CD4-positive, alpha-beta T cell treated with Interleukin-10 for 1 hour (primary cell): ENCODE results near the gene MYOM1.
"Not testable (repeated sequence)": the region's sequence is repeated elsewhere in the genome, so short reads cannot be mapped to it uniquely, and the experiment has no call there.

Source experiments
- DNase-seq: peaks from one replicate; pipeline ENCODE4 v3.0.0-alpha.2; 2020

Gene MYOM1

DNA sequence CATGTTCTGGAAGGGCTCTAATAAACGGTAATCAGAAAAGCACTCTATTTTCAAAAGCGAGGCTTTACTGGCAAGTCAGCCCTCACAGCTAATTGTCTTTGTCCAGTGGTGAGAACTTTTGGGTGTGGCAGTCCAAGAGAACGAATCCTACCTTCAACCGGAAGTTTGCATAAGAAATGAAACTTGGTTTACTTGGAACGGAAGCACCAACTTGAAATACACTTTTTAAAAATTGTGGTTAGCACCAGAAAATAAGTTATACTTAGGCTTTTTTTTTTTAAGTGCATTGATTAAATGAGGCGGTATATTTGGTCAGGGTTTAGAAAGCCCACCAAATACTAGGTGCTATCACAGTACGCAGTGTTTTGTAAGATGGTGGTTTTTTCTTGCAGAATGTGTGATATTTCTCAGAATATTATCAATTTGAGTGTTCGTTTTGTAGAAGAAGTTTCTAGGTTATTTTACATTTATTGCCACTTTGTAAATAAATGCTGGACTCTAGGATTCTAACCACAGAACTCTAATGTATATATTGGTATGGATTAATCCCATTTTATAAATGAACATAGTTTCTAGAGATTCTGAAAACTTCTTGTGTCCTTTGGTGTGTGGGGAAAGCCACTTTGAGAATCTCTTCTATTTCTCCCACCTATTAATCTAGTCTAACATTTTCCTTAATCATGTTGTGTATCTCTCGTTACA is 29.0 kb upstream of the MYOM1 start:
- DNase-seq: peak; percentile 68

DNA sequence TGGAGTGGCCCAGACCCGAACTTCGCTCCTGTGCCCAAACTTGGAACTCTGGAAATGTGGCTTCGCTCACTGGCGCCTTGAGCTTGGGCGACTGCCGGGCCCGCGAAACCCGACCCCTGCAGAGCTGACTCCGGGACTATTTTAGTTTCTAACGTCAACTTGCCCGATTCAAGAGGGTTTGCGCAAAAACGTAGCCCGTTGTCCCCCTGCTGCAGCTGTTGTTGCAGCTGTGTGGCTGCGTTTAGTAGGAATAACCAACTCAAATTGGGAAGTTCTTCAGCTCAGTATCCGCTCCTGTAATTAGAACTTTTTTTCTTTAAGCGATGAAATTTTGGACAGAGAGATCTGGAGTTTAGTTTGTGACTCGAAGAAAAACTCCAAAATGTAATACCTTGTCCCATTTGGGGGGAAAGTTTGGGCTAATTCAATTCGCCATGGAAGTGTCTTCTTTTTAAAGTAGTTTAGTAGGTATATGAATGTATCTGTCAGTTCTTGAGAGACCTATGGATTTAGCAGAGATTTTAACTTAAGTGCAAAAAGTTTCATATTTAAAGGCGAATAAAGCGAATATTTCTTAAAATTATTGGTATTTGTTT is 28.4 kb upstream of the MYOM1 start:
- no peak for DNase-seq

DNA sequence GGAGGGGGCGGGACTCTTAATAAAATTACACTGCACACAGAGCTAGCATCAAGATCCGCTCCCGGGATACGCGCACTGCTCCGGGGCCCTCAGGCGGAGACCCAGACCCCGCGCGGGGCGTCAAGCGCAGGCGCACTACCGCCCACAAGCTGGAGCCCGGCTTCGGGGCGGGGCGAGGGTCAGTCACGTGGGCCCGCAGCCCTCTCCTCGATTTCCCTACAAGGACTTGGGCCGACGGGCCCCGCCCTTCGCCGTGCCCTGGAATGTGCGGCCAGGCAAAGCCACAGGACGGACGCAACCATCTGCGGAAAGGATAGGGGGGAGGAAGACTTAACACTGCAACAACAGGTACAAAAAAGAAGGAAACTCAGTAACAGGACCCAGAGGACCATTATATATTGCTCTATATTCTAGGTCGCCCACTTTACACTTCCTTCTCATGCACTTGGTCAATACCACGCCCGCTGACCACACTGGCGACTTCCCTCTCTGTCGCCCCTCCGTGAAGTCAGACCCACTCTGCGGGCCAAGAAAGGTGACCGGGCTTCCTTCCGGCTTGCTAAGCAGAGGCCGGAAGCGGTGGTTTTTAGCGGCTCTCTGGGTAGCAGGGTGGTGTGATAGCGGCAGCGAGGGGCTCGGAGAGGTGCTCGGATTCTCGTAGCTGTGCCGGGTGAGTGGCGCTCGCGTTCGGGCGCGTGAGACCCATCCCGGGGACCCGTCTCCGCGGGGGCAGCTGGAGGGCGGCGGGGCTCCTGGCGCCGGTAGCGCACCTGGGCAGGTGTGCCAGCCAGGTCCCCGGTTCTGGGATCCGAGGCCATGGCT is 27.7 kb upstream of the MYOM1 start, which contains the start of gene MYL12A:
MYL12A (plus strand) TSS at position 562 of the 822 bp plus-strand sequence. CDS start 5,447 bp downstream, outside the sequence.
- peak; percentile 93 for DNase-seq

DNA sequence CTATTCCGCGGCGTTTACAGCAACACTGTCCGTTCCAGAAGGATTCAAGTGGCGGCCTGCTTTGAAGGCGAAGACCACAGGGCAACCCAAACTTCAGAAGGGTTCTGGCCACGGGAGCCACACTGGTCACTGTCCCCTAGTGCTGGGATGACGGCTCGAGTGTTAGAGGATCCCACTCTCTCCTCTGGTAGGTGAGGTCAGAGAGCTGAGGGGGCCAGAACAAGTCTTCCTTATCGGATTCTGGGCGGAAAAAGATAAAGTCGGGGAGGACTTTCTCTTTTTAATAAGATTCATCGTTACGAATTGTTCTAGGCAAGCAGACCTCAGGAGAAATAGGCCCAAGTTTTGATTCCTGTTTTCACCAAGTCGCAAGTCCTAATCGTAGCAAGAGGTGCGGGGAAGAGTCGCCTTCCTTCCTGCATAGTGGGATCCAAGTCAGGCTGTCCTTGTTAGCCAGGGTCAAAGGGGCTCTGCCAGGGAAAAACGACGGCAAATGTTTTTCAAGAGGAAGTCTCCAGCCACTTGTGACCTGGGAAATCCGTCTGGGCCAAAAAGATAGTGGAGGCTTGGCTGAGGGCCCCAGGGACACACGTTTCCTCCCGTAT is 27.0 kb upstream of the MYOM1 start:
- no peak for DNase-seq

DNA sequence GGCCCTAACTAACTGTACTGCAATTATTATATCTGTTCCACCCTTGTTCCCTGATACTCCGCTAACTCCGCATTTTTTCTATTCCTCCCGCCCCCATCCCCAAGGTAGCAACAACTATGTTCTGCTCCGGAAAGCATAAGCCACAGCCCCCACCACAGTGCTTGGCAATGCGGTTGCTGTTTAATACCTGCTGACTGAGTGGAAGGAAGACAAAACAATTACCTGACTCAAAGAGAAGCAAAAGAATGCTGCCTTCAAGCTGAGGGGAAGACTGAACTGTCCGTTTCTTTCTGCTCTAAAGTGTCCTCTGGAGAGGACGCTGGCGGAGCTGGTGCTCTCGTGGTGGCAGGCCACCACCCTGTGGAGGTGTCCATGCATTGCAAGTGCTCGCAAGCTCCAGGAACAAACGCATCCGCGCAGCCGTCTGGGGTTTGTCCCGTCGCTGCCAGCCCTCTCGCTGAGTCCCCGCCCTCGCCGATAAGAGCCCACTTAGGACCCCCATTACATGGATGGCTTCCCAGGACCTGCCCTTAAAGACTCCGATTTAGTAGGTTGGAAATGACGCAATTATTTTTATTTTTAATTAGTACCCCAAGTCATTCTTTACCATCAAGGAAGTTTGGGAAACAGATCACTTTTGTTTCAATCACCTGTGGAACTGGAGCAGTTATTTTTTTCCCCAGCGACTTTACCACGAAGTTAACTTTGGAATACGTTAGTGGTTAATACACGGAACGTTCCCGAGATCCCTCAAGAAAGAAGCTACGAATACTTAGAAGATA is 26.3 kb upstream of the MYOM1 start:
- peak; percentile 82 for DNase-seq

DNA sequence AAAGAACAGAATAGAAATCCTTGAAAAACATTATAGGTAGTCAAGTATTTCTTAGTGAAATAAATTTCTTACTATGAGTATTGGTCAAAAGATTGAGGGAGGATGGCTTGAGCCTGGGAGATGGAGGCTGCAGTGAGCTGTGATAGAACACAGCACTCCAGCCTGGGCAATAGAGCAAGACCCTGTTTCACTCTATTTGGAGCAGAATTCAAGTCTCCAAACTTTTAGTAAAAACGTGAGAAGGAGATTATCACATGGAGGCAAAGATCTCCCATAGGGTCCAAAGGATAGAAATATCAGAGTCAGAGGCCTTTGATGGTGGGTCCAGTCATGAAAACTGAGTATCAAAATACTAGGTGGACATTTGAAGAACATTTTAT is 25.4 kb upstream of the MYOM1 start:
- no peak for DNase-seq

DNA sequence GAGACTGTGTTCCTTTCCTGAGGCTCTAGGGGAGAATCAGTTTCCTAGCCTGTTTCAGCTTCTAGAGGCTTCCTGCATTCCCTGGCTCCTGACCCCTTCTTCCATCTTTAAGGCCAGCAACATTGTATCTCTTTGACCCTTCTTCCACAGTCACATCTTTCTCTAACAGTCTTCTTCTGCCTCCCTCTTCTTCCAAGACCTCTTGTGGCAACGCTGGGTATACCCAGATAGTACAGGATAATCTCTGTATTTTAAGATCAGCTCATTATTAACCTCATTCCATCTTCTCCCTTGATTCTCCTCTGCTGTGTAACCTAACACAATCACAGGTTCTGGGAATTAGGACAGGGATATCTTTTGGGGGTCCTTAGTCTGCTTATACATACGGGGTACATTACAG is 19.0 kb upstream of the MYOM1 start:
- DNase-seq: no peak

DNA sequence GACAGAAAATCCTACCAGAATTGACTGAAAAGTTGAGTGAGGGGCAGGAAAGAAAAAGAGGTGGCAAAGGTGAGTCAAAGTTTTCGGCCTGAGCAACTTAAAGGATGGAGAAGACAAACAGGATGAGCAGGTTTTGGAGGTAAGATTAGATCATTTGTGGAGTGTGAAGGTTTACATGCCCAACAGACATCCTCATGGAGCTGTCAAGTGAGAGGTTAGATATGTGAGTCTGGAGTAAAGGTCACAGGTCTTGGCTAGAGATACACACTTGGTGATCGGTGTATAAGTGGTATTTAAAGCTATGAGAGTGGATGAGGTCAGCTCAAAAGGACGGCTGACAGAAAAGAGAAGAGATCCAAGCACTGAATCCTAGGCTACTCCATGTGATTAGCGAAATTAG is 16.7 kb upstream of the MYOM1 start:
- DNase-seq: no peak

DNA sequence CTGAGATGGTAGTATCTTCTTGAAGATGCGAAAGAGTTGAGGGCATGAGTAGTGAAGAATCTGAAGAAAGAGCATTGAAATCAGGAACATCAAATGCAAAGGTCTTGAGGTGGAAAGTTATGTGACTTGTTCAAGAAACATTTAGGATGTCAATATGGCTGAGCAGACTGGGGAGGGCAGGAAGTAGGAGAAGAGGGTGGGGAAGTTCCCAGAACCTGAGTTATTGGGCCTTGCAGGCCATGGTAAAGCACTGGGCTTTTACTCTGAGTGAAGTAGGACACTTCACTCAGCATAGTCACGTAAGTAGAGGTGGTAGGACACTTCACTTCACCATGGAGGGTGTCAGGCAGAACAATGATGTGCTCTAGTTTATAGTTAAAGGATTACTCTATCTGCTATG is 16.1 kb upstream of the MYOM1 start:
- no peak for DNase-seq

DNA sequence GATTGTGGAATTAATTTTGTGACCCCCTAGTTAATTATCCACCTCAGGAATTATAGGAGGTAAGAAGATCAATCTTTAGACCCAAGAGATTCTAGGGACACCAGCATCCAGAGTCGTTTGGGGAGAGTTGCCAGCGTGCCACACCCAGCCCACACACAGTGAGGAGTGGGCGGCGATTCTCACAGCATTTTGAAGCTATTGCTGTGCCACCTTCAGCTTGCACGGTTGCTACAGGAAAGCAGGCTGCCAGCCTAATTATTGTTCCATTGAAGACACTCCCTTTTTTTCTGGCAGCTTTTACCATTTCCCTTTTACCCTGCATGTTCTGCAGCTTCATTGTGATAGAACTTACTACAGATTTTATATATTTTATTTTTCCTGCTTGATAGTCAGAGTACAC is 14.7 kb upstream of the MYOM1 start:
- DNase-seq: no peak

DNA sequence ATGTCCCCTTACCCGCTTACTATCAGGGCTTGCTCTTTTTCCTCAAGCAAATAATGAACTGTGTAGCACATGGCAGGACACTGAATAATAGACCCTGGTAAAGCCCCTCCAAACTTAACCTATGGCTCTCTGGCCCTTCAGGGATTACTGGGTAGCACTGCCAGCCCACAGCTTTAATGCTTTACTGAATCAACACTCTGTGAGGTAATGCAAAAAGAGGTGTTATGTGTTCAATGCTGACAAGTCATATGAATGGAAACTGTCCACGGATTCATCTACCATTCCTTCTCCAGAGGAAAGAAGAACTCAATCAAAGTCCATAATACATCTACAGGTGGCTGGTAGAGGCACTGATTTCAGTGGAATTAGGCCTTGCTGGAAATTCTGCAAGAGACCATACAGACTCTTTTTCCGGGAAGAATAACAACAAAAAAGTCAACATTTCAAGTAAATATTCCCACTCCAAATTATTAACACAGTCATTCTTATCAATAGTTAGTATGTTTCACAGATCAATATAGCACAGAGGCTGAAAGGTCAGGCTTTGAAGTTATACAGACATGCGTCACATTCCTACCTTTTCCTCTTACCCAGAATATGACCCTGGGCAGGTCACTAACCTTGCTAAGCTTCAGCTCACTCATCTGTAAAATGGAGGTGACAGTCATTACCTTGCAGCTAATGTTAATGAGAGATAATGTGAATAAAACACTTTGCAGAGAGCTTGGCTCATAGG is 13.8 kb upstream of the MYOM1 start:
- no peak for DNase-seq

DNA sequence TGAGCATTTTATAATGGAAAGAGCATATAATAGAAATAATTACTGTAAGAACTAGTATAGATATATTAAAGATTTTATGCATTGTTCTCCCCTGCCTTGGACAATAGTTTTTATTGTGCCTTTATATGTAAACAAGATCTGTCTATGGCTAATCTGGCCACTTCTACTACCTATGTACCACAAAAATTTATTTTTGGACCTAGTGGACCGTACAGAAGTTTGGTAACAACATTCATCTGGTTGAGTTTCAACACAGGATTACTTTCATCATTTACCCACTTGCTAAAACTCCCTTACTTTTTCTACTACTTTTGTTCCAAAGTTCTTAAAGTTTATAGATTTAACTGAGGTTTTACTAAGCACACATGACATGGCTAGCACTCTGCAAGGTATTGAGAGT is 13.2 kb upstream of the MYOM1 start:
- DNase-seq: no peak

DNA sequence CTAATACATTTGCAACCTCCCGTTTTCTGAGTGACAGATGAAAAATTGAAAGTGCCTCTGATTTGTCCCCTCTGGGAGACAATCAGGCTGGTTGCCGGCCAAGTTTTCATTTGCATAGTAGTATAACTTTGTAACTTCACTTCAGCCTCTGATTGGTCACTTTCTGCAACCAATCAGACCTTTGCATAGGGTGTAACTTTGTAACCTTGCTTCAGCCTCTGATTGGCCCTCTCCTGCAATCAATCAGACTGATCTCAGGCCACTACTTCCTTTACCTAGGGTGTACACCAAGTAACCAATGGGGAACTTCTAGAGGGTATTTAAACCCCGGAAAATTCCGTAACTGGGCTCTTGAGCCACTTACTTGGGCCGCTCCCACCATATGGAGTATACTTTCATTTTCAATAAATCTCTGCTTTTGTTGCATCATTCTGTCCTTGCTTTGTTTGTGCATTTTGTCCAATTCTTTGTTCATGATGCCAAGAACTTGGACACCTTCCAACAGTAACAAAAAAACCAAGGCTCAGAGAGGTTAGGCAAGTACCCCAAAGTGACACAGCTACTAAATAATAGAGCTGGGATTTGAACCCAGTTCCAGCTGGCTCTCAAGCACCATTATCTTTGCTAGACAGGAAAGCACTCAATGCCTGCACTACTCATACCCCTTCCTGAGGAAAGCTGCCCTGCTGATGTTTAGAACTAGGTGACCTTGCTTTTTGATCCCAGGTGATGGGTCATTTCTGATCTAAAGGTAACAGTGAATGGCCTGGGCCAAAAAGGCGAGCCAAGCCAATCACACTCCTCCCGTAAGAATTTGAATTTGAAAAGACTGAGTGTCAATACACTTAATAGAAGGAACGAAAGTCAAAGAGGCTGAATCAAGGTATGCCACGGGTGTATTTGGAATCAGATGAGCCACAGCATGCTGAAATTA is 10.9 kb upstream of the MYOM1 start:
- DNase-seq: no peak

DNA sequence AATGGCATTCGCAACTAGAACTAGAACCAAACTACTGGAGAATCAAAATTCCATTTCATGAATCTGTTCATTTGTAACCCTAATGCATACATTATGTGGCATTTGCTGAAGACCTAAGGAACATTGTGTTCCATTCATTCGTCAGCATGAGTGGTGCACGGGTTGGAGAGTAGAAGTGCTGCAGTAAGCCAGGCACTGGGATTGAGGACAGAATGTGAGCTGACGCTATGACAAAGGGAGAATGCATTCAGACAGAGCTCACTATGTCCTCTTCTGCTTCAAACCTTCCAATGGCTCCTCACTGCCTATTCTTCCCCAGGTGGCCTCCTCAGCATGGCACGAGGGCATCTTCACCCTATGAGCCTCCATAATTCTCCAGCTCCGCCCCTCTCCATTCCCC is 6.3 kb upstream of the MYOM1 start:
- no peak for DNase-seq

DNA sequence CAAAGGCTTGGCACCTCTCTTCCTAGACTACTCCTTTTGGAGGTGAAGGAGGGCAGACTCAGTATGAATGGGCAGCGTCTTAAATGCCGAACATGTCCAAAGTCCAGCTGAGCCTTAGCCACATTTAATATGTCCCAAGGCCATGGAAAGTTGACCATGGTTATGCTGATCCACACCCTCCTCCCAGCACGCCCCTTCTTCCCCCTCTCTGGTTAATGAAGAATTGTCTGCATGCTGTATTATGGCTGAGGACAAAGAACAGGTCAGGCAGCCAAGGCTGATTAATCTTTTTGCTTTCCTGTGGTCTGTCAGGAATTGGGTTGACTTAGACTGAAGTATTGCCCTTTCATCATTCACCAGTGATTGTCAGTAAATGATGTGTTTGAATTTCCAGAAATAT is 5.8 kb upstream of the MYOM1 start:
- DNase-seq: no peak

DNA sequence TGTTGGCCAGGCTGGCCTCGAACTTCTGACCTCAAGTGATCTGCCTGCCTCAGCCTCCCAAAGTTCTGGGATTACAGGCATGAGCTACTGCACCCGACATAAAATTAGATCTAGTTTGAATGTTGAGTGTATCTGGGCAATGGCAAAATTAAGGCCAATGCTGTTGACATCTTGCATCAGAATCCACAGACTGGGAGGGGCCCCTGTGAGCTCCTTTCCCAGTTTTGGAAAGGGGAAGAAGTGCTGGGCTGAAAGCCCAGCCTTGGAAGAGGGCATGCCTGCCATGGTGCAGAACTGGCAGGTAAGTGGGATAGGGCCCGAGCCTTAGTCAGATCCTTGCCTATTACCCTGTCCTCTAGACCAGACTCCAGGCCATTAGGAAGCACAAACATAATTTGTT is 4.5 kb upstream of the MYOM1 start:
- DNase-seq: no peak

DNA sequence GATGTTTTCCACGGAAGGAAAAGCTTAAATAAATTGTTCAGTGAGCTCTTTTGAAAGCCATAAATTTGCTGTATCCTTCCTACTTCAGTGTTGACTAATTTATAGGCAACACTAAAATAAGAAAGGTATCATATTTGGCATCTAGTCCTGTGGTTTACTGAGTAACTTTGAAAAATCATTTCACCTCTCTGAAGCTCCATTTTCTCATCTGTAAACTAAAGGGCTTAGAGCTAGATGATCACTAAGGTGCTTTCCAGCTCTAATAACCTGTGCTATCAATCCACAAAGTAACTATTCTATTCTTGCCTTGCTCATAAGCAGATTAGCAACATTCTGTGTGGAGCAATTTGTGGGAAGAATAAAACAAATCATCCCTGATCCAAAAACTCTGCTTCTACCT is 3.6 kb upstream of the MYOM1 start:
- no peak for DNase-seq

DNA sequence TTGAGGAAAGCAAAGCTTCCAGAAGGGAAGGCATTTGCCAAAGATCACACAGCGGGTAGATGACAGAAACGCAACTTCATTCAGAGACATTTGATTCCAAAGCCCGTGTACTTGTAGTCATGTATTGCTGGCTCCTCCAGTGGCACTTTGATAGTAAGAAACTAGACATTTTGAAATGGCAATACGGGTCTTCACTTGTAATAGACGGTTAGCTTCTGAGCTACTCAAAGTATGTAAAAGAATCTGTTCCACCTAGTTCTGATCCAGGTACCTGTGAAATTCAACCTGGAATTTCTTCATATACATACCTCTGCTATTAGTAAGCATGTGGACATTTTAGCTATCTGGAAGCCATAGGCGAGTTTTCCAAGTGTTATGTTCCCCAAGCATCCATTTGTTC is 1.7 kb upstream of the MYOM1 start:
- no peak for DNase-seq

DNA sequence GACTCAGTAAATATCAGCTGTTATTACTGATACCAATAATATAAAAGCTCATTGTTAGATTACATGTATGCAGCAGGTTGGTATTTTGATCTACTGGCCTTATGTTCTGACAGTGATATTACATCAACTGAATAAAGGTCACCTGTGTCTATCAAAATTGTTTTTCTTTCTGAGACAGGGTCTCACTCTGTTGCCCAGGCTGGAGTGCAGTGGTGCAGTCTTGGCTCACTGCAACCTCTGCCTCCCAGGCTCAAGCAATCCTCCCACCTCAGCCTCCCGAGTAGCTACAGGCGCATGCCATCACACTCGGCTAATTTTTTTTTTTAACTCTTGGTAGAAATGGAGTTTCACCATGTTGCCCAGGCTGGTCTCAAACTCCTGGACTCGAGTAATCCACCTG is 1.1 kb upstream of the MYOM1 start:
- not testable (repeated sequence) for DNase-seq

DNA sequence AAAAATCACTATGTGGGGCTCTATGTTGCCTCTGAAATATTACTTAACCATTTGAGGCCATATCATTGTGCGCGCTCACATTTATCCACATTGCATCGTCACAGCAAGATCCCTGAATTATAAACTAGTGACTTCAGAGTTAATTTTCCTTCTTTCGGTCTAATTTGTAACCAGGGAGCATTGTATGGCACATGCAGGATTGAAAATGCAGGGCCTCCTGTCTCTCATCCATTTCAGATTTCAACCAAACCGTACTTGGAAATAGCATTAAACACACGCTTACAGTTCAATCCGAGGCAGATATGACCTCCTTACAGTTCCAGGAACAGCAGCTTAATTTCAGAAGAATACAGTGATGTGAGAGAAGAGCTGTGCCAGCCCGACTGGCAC is 532 bp downstream of the MYOM1 start:
- no peak for DNase-seq

DNA sequence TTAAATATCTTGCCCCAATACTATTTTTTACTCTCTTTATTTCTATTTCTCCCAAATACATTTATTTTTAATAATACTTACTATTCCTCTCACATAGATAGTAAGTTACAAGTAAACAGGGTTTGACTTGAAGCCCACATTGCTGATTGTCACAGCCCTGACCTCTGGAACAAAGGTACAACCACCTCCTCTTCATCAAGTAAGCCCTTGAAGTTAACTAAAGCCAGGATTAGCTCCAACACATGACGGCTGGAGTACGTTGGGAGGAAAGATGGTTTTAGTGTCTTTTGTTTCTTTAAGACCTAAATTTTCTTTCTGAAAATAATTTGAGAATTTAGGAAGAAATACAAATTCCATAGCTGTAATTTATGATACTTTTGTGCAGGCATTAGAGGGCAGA is 949 bp downstream of the MYOM1 start:
- DNase-seq: no peak
